ENCODE results near the gene MKNK2.

DNA sequence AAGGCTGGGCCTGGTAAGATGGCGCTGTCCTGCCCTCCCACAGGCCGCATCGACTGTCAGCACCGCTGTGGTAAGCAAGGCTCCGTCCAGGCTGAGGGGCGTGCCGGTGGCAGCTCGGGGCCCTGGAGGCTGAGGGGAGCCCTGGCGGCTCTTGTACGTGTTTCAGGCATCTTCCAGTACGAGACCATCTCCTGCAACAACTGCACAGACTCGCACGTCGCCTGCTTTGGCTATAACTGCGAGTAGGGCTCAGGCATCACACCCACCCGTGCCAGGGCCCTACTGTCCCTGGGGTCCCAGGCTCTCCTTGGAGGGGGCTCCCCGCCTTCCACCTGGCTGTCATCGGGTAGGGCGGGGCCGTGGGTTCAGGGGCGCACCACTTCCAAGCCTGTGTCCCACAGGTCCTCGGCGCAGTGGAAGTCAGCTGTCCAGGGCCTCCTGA lies 46.9 kb upstream of the MKNK2 start:
- TF ChIP-seq, protein P1, sequence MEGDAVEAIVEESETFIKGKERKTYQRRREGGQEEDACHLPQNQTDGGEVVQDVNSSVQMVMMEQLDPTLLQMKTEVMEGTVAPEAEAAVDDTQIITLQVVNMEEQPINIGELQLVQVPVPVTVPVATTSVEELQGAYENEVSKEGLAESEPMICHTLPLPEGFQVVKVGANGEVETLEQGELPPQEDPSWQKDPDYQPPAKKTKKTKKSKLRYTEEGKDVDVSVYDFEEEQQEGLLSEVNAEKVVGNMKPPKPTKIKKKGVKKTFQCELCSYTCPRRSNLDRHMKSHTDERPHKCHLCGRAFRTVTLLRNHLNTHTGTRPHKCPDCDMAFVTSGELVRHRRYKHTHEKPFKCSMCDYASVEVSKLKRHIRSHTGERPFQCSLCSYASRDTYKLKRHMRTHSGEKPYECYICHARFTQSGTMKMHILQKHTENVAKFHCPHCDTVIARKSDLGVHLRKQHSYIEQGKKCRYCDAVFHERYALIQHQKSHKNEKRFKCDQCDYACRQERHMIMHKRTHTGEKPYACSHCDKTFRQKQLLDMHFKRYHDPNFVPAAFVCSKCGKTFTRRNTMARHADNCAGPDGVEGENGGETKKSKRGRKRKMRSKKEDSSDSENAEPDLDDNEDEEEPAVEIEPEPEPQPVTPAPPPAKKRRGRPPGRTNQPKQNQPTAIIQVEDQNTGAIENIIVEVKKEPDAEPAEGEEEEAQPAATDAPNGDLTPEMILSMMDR (IDR thresholded peaks at IDR 0.05; ENCODE audit: extremely low read depth in 1 of 2, insufficient read depth in 1 of 2, low read depth in 1 of 2, low read length in 2 of 2): no peak
- TF ChIP-seq POLR2A (IDR thresholded peaks at IDR 0.05; ENCODE audit: low read depth, low read length) (no peak), JUN (IDR thresholded peaks at IDR 0.05; ENCODE audit: borderline replicate concordance, insufficient read depth, insufficient read length, low read depth) (no peak), GATA2 (IDR thresholded peaks at IDR 0.05; ENCODE audit: insufficient read depth, insufficient read length, low read depth, low read length) (no peak)

All from endothelial cell of umbilical vein (primary cell).